ENCODE results near the gene GAL. TPM values are rescaled to one million over a fixed set of nuclear protein-coding genes. Genes with fewer than 3 reads are reported as not detected.

Gene GAL
- total and polyA plus RNA-seq, 2 of the 13 experiments (the other 11 are each of a cell fraction or from before 2014, with no cell fraction given) = not detected

DNA sequence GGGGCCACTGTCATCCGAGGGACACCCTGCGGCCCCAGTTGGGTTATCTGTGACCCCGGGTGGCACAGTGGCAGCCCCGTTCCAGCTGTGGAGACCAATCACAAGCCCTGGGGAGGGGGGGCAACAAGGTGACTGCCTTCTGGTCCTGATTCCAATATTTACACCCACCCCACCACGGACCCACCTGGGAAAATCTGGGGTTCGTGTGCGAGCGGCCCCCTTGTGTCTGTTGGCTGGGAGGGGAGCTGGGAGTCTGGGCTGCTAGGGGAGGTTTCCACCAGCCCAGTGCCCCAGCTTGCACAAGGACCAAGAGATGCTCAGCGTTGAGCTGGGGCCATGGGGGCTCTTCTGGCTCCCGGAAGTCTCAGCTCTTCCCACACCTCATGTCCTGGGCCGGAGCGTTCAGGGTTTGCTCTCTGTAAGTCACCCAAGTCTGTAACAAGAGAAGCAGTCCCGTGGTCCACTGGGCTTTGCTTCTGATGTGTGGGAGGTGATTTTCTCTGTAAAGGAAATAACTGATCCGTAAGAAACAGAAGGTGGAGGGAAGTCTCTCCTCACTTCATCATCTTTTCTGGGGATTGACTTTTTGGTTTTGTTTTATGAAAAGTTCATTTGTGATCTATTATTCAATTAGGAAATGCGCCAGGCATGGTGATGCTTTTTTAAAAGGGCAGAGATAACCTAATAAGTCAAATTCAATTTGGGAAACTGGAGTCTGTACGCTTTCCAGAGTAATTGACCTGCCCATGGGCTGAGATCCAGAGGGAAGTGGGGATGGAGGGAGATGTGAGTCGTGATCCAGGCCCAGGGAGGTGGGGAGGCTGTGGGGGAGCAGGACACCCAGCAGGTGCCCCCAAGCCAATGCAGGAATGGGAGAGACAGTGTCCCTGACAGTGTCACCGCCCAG, 22.4 kb upstream of the GAL start:
- no peak overlapping the region for H2AFZ ChIP-seq (ENCODE audit: low read length)
- ChIA-PET POLR2A (no interaction called here), CTCF (ENCODE audit: low intra/inter-chr PET ratio, low total read pairs) (no interaction called here)
- DNase-seq (ENCODE audit: low spot score) = no peak
- H4K20me1 ChIP-seq (ENCODE audit: insufficient read depth, low read length) = no peaks in the 10 kb centered on the region
- peaks cover 14 to 71% of the 10 kb centered on the region in 2 experiments for H3K27me3 ChIP-seq (ENCODE audit: control insufficient read depth in 1 of 2, insufficient read depth in 2 of 2, low read length in 2 of 2)
- H3K36me3 ChIP-seq (replicated peaks in 1 of 2; ENCODE audit: control insufficient read depth in 1 of 2, insufficient read depth in 2 of 2, low read length in 2 of 2) = no peaks in the 10 kb centered on the region
- H3K4me1 ChIP-seq (ENCODE audit: insufficient read depth, low read length) = peaks cover 5% of the 10 kb centered on the region
- BruUV-seq (replicated peaks) = no TSS peak
- ATAC-seq = no peak
- WGBS (ENCODE audit: low lambda C conversion rate) = 18% methylated on average over 11 of the region's 18 CpGs
- H3K4me2 ChIP-seq (ENCODE audit: low read depth, low read length) = no peak overlapping the region
- H3K9ac ChIP-seq (ENCODE audit: insufficient read depth, low read depth, low read length) = no peak overlapping the region
- in situ Hi-C loops (cut with HindIII; ENCODE audit: extremely low pct_ligation_motif_present, low pct_unique_long_range_greater_than_20kb) (no loop called here), intact Hi-C loops (cut with micrococcal nuclease; ENCODE audit: unreplicated experiment) (no loop called here)
- H3K79me2 ChIP-seq (ENCODE audit: insufficient read depth, low read length) = no peaks in the 10 kb centered on the region
- H3K27ac ChIP-seq (ENCODE audit: extremely low read length, insufficient read depth, low read length) = no peak overlapping the region
- H3K4me3 ChIP-seq (replicated peaks in 1 of 3; ENCODE audit: insufficient read depth in 1 of 3, low read depth in 2 of 3, low read length in 3 of 3) = no peak overlapping the region
- no peak for FAIRE-seq
- no peaks in the 10 kb centered on the region for H3K9me3 ChIP-seq (ENCODE audit: low read length)
- TF ChIP-seq, protein P1, sequence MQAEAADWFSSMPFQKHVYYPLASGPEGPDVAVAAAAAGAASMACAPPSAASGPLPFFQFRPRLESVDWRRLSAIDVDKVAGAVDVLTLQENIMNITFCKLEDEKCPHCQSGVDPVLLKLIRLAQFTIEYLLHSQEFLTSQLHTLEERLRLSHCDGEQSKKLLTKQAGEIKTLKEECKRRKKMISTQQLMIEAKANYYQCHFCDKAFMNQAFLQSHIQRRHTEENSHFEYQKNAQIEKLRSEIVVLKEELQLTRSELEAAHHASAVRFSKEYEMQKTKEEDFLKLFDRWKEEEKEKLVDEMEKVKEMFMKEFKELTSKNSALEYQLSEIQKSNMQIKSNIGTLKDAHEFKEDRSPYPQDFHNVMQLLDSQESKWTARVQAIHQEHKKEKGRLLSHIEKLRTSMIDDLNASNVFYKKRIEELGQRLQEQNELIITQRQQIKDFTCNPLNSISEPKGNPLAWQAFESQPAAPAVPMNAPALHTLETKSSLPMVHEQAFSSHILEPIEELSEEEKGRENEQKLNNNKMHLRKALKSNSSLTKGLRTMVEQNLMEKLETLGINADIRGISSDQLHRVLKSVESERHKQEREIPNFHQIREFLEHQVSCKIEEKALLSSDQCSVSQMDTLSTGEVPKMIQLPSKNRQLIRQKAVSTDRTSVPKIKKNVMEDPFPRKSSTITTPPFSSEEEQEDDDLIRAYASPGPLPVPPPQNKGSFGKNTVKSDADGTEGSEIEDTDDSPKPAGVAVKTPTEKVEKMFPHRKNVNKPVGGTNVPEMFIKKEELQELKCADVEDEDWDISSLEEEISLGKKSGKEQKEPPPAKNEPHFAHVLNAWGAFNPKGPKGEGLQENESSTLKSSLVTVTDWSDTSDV (CRISPR knock-in tag; IDR thresholded peaks at IDR 0.05) = no peak
- TF ChIP-seq, protein P2, sequence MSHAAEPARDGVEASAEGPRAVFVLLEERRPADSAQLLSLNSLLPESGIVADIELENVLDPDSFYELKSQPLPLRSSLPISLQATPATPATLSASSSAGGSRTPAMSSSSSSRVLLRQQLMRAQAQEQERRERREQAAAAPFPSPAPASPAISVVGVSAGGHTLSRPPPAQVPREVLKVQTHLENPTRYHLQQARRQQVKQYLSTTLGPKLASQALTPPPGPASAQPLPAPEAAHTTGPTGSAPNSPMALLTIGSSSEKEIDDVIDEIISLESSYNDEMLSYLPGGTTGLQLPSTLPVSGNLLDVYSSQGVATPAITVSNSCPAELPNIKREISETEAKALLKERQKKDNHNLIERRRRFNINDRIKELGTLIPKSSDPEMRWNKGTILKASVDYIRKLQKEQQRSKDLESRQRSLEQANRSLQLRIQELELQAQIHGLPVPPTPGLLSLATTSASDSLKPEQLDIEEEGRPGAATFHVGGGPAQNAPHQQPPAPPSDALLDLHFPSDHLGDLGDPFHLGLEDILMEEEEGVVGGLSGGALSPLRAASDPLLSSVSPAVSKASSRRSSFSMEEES (CRISPR knock-in tag; IDR thresholded peaks at IDR 0.05) = no peak
- TF ChIP-seq ZNF460 (CRISPR knock-in tag; IDR thresholded peaks at IDR 0.05; ENCODE audit: borderline replicate concordance) (no peak), ZNF563 (CRISPR knock-in tag; IDR thresholded peaks at IDR 0.05) (no peak), ZNF652 (CRISPR knock-in tag; IDR thresholded peaks at IDR 0.05; ENCODE audit: borderline replicate concordance, low read depth) (no peak), WIZ (CRISPR knock-in tag; IDR thresholded peaks at IDR 0.05) (no peak), ATF7 (IDR thresholded peaks at IDR 0.05) (no peak), ATF7 (CRISPR knock-in tag; IDR thresholded peaks at IDR 0.05) (no peak)
- TF ChIP-seq, protein P3, sequence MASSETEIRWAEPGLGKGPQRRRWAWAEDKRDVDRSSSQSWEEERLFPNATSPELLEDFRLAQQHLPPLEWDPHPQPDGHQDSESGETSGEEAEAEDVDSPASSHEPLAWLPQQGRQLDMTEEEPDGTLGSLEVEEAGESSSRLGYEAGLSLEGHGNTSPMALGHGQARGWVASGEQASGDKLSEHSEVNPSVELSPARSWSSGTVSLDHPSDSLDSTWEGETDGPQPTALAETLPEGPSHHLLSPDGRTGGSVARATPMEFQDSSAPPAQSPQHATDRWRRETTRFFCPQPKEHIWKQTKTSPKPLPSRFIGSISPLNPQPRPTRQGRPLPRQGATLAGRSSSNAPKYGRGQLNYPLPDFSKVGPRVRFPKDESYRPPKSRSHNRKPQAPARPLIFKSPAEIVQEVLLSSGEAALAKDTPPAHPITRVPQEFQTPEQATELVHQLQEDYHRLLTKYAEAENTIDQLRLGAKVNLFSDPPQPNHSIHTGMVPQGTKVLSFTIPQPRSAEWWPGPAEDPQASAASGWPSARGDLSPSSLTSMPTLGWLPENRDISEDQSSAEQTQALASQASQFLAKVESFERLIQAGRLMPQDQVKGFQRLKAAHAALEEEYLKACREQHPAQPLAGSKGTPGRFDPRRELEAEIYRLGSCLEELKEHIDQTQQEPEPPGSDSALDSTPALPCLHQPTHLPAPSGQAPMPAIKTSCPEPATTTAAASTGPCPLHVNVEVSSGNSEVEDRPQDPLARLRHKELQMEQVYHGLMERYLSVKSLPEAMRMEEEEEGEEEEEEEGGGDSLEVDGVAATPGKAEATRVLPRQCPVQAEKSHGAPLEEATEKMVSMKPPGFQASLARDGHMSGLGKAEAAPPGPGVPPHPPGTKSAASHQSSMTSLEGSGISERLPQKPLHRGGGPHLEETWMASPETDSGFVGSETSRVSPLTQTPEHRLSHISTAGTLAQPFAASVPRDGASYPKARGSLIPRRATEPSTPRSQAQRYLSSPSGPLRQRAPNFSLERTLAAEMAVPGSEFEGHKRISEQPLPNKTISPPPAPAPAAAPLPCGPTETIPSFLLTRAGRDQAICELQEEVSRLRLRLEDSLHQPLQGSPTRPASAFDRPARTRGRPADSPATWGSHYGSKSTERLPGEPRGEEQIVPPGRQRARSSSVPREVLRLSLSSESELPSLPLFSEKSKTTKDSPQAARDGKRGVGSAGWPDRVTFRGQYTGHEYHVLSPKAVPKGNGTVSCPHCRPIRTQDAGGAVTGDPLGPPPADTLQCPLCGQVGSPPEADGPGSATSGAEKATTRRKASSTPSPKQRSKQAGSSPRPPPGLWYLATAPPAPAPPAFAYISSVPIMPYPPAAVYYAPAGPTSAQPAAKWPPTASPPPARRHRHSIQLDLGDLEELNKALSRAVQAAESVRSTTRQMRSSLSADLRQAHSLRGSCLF (CRISPR knock-in tag; IDR thresholded peaks at IDR 0.05; ENCODE audit: borderline replicate concordance) = no peak
- TF ChIP-seq, protein P4, sequence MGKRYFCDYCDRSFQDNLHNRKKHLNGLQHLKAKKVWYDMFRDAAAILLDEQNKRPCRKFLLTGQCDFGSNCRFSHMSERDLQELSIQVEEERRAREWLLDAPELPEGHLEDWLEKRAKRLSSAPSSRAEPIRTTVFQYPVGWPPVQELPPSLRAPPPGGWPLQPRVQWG (CRISPR knock-in tag; IDR thresholded peaks at IDR 0.05; ENCODE audit: borderline replicate concordance, low read depth) = no peak
- TF ChIP-seq, protein P5, sequence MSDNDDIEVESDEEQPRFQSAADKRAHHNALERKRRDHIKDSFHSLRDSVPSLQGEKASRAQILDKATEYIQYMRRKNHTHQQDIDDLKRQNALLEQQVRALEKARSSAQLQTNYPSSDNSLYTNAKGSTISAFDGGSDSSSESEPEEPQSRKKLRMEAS (IDR thresholded peaks at IDR 0.05) = no peak
- TF ChIP-seq, protein P6, sequence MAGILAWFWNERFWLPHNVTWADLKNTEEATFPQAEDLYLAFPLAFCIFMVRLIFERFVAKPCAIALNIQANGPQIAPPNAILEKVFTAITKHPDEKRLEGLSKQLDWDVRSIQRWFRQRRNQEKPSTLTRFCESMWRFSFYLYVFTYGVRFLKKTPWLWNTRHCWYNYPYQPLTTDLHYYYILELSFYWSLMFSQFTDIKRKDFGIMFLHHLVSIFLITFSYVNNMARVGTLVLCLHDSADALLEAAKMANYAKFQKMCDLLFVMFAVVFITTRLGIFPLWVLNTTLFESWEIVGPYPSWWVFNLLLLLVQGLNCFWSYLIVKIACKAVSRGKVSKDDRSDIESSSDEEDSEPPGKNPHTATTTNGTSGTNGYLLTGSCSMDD (CRISPR knock-in tag; IDR thresholded peaks at IDR 0.05) = no peak
